Left renal pelvis (tissue), 4 donors: ENCODE results near the gene CLEC19A. TPM values are rescaled to one million over a fixed set of nuclear protein-coding genes. Genes with fewer than 3 reads are reported as not detected.
"Not testable (repeated sequence)": the region's sequence is repeated elsewhere in the genome, so short reads cannot be mapped to it uniquely, and the experiment has no call there.

Experiments used
- DNase-seq, 4 donors: peaks; one replicate each; pipeline ENCODE4 v3.0.0-alpha.2; 2013; ENCODE audit warnings: low read depth in 4 of 4, low spot score in 3 of 4
- polyA plus RNA-seq, 4 donors: library from polyadenylated mRNA; unstranded; fragments of 120-200 nt; gene quantifications; one replicate each; pipeline ENCODE4 v1.2.1, GENCODE V29; 2013; ENCODE audit not compliant: insufficient read length in 4 of 4

Gene CLEC19A
- polyA plus RNA-seq, 4 donors, result 0.07 to 0.08 (median 0.08) TPM; not detected in 1

- DNase-seq, result no peak
Observed at GRCh38 chr16:19316846-19317245, 31.3 kb downstream of the CLEC19A start.

DNA sequence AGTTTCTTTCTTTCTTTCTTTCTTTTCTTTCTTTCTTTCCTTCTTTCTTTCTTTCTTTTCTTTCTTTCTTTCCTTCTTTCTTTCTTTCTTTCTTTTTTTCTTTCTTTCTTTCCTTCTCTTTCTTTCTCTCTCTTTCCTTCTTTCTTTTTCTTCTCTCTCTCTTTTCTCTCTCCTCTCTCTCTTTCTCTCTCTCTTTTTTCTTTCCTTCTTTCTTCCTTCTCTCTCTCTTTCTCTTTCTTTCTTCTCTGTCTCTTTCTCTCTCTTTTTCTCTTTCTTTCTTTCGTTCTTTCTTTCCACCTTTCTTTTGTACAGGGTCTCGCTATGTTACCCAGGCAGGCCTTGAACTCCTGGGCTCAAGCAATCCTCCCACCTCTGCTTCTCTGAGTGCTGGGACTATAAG lies 35.7 kb downstream of the CLEC19A start:
- DNase-seq, result not testable (repeated sequence)

DNA sequence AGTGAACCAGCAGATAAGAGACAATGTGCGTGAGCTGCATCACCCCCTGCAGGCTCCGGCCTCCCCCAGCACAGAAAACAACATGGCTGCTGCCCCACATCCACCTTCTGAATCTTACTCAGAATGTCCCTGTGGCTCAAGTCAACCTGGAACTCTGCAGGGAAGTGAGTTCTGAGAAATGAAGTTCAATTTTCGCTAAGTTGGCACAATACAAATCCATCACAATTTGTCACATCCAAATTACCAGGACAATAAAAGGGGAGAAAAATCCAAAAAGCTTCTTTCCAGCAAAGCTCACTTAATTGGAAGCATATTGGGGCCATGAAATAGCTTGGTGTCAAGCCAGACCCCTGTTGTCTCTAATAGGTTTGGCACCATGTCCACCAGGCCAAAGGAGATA lies 38.1 kb downstream of the CLEC19A start:
- no peak for DNase-seq

- no peak for DNase-seq
Observed at GRCh38 chr16:19328364-19328763, 42.8 kb downstream of the CLEC19A start.

- DNase-seq, result no peak
Observed at GRCh38 chr16:19329932-19330331, 44.4 kb downstream of the CLEC19A start.

DNA sequence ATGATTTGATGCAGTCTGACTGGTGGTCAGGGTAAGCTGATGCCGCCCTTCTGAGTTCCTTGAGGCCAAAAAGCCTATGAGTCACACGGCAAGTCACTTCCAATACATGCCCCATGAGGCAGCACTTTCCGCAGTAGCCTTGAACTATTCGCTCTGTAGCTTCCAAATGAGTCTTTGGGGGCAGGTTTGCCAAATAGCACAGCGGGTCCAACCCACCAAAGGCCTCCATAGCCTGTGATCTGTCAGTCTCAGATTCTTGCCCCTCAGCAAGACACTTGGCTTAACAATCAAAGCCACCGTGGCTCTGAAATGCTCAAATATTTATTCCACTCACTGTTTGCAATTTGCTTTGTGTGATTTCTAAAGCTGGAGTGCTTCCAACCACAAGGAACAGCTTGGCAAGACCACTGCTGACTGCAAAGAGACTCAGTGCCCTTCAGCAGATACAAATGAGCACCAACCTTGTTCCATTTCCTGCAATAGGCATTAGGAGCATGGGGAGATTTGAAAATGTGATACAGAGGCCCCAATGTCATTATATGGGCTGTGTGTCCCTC lies 45.4 kb downstream of the CLEC19A start:
- no peak for DNase-seq

GRCh38 chr16:19331794-19332193 lies 46.3 kb downstream of the CLEC19A start:
- DNase-seq, result no peak

GRCh38 chr16:19338335-19338734 lies 52.8 kb downstream of the CLEC19A start:
- DNase-seq, result no peak

DNA sequence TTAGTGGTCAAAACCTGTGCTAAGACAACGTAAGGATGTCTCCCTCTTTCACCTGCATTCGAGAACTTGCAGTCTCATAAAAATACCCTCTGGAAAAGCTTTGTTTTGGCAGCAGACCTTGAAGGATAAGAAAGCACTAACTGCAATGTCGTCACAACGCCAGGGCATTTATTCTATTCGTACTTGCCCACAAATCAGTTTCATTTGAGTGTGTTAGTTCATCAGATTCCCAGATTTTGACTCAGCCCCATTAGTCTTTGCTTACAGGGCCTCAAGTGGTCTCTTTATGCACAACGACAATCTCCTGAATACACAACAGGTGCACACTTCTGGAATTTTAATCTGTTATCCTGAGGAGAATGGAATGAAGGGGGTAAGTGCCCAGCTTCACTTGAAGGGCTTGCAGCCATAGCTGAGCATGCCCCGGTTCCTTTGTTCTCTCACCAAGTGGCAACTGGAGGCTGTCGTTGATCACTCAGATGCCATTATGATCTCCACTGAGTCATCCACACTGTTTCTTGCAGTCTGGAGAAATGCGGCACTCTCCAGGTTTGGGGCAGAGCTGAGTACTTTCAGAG lies 58.8 kb downstream of the CLEC19A start:
- no peak for DNase-seq

DNA sequence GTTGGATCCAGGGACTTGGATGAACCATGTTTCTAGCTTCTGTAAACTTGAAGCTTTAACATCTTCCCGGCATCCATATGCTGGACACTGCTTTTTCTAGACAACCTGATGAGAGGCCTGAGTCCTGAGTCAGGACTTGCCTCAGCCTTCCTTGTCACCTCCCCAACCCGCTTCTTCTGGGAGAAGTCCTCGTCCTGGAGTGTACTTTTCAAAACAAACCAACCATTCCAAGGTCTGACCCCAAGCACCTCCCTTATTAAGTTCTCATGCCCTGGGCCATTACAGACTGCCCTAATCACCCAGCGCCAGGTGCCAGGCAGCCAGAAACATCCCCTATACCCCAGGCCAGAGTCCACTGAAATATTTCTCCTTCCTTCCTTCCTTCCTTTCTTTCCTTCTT lies 59.4 kb downstream of the CLEC19A start:
- DNase-seq, result no peak

DNA sequence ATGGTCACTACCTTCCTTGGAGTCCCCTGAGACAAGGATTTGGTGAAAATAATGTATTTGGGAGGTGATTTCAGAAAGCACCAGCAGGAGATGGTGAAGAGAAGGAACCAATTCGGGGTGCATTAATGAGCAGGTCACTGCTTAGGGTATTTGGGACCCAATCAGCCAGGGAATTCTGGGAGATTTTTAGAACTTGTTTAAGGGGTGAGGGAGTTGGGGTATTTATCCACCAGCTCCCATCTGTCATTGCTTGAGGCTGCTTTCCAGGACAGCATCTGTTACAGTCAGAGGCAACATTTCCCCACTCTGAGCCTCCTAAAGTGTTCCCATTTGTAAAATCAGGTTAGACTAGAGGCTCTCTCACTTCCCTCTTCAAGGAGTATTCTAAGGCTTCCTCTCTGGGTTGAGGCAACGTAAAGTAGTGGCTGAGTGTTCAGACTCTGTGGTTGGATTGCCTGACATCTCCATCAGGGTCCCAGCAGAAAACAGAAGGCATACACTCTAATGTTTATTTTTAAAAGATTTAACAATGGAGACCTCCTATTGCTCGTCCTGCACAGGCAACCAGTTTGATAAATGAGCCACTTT lies 60.9 kb downstream of the CLEC19A start:
- DNase-seq, result no peak

- DNase-seq, result no peak
Observed at GRCh38 chr16:19348125-19348524, 62.6 kb downstream of the CLEC19A start.

- DNase-seq, result no peak
Observed at GRCh38 chr16:19348578-19349315, 63.2 kb downstream of the CLEC19A start.

GRCh38 chr16:19354371-19354770 lies 68.8 kb downstream of the CLEC19A start:
- DNase-seq, result no peak

GRCh38 chr16:19356024-19356952 lies 70.8 kb downstream of the CLEC19A start:
- DNase-seq, result no peak

DNA sequence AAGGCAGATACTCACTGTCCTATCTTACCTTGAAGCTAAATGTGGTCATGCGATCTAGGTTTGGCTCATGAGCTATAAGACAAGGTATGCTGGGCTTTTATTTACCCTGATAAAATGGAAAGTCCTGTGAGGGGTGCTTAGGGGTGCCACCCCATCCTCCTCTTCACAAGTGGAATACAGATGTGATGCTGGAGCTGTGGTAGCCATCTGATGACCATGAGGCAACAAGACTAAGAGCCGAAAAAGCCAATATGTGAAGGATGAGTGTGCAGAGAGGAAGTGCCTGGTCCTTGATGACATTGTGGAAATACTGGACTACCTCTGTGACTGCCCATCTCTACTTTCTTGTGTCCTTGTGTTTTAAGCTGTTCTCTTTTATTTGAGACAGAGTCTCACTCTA lies 74.0 kb downstream of the CLEC19A start:
- no peak for DNase-seq

Other genes with a start within 250 kb of the CLEC19A start
- gene COQ7, start 218.1 kb upstream of the CLEC19A start, polyA plus RNA-seq, result 10 to 100 TPM; 28.8 to 34.3 (median 32.1) TPM
- gene ITPRIPL2, start 171.8 kb upstream of the CLEC19A start, polyA plus RNA-seq, result 10 to 100 TPM; 15.5 to 31.6 (median 19.4) TPM
- gene SYT17, start 117.5 kb upstream of the CLEC19A start, polyA plus RNA-seq, result 10 to 100 TPM in 1 of 4 donors, 1 to 10 TPM in 3; 1.3 to 11.4 (median 9.7) TPM
- gene TMC5, start 132.2 kb downstream of the CLEC19A start, polyA plus RNA-seq, result under 1 TPM; 0.26 to 0.92 (median 0.36) TPM
- 10 to 100 TPM; 50.9 to 83.7 (median 71.8) TPM for gene GDE1, start 236.4 kb downstream of the CLEC19A start, polyA plus RNA-seq
- gene CCP110, start 238.2 kb downstream of the CLEC19A start, polyA plus RNA-seq, result 10 to 100 TPM; 22.6 to 35.1 (median 28.1) TPM